SK-N-SH treated with all-trans-retinoic acid at 6 μM for 48 hours (cell line): Measurements from ENCODE around the gene RANBP1.

Experiments
- CSDC2 ChIP-seq: fragments of 250-450 bp; sonication (Bioruptor Pico); IDR thresholded peaks from 2 replicates; pipeline ENCODE4 v1.5.0; 2020; ENCODE audit warnings: mild to moderate bottlenecking, moderate library complexity
- GLIS3 ChIP-seq: fragments of 250-450 bp; sonication (Bioruptor Pico); IDR thresholded peaks from 2 replicates; pipeline ENCODE4 v1.5.0; 2020; ENCODE audit warnings: mild to moderate bottlenecking, moderate library complexity
- PPARA ChIP-seq: fragments of 250-450 bp; sonication (Bioruptor Pico); IDR thresholded peaks from 2 replicates; pipeline ENCODE4 v1.5.0; 2020; ENCODE audit warnings: mild to moderate bottlenecking, borderline replicate concordance
- ZC3H10 ChIP-seq: fragments of 250-450 bp; sonication (Bioruptor Pico); IDR thresholded peaks from 2 replicates; pipeline ENCODE4 v1.5.1; 2021; ENCODE audit warnings: mild to moderate bottlenecking, moderate library complexity
- ZFP3 ChIP-seq: fragments of 250-450 bp; sonication (Bioruptor Pico); IDR thresholded peaks from 2 replicates; pipeline ENCODE4 v1.5.0; 2020; ENCODE audit warnings: mild to moderate bottlenecking, moderate library complexity
- ZFP30 ChIP-seq: fragments of 450-650 bp; formaldehyde crosslinking; IDR thresholded peaks from 2 replicates; pipeline ENCODE4 v1.5.0; 2022; ENCODE audit warnings: mild to moderate bottlenecking, moderate library complexity
- TF ChIP-seq, protein P1 (sequence below): fragments of 250-450 bp; sonication (Bioruptor Pico); IDR thresholded peaks from 2 replicates; pipeline ENCODE4 v1.5.0; 2020; ENCODE audit warnings: mild to moderate bottlenecking, moderate library complexity
- TF ChIP-seq, protein P2 (sequence below): fragments of 250-450 bp; sonication (Bioruptor Pico); IDR thresholded peaks from 2 replicates; pipeline ENCODE4 v1.5.1; 2020; ENCODE audit warnings: low read depth, mild to moderate bottlenecking, moderate library complexity

GRCh38 chr22:20167643-20168322 is 51.9 kb downstream of the RANBP1 start:
- no peak for TF ChIP-seq ZC3H10 (CRISPR knock-in tag)
- no peak for TF ChIP-seq GLIS3 (CRISPR knock-in tag)
- no peak for TF ChIP-seq ZFP3 (CRISPR knock-in tag)
- TF ChIP-seq, protein P1, sequence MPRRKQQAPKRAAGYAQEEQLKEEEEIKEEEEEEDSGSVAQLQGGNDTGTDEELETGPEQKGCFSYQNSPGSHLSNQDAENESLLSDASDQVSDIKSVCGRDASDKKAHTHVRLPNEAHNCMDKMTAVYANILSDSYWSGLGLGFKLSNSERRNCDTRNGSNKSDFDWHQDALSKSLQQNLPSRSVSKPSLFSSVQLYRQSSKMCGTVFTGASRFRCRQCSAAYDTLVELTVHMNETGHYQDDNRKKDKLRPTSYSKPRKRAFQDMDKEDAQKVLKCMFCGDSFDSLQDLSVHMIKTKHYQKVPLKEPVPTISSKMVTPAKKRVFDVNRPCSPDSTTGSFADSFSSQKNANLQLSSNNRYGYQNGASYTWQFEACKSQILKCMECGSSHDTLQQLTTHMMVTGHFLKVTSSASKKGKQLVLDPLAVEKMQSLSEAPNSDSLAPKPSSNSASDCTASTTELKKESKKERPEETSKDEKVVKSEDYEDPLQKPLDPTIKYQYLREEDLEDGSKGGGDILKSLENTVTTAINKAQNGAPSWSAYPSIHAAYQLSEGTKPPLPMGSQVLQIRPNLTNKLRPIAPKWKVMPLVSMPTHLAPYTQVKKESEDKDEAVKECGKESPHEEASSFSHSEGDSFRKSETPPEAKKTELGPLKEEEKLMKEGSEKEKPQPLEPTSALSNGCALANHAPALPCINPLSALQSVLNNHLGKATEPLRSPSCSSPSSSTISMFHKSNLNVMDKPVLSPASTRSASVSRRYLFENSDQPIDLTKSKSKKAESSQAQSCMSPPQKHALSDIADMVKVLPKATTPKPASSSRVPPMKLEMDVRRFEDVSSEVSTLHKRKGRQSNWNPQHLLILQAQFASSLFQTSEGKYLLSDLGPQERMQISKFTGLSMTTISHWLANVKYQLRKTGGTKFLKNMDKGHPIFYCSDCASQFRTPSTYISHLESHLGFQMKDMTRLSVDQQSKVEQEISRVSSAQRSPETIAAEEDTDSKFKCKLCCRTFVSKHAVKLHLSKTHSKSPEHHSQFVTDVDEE (CRISPR knock-in tag) = no peak
- TF ChIP-seq PPARA (CRISPR knock-in tag) = no peak
- no peak for TF ChIP-seq CSDC2 (CRISPR knock-in tag)
- TF ChIP-seq ZFP30 (CRISPR knock-in tag) = no peak
- TF ChIP-seq, protein P2, sequence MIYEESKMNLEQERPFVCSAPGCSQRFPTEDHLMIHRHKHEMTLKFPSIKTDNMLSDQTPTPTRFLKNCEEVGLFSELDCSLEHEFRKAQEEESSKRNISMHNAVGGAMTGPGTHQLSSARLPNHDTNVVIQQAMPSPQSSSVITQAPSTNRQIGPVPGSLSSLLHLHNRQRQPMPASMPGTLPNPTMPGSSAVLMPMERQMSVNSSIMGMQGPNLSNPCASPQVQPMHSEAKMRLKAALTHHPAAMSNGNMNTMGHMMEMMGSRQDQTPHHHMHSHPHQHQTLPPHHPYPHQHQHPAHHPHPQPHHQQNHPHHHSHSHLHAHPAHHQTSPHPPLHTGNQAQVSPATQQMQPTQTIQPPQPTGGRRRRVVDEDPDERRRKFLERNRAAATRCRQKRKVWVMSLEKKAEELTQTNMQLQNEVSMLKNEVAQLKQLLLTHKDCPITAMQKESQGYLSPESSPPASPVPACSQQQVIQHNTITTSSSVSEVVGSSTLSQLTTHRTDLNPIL (CRISPR knock-in tag) = no peak
